GM18870 (cell line): ENCODE results near the gene CAPNS1.
"Not testable (repeated sequence)": the region's sequence is repeated elsewhere in the genome, so short reads cannot be mapped to it uniquely, and the experiment has no call there.

Experiments used
- ATAC-seq: cut with Tn5 transposase; IDR thresholded peaks from one replicate; pipeline ENCODE4 v1.9.1; 2021; ENCODE audit warnings: moderate library complexity; ENCODE audit not compliant: unreplicated experiment

CAPNS1 gene

GRCh38 chr19:36113894-36114720, 25.8 kb upstream of the CAPNS1 start:
- ATAC-seq: no peak

- ATAC-seq: peak; percentile 85
Measured at GRCh38 chr19:36114721-36115452, 25.0 kb upstream of the CAPNS1 start, which contains the start of gene POLR2I. POLR2I (minus strand) TSS chr19:36114875; CDS start chr19:36114856, 19 bp downstream.

- ATAC-seq: peak; percentile 34
Measured at GRCh38 chr19:36115453-36116343, 24.2 kb upstream of the CAPNS1 start, which contains the start of gene TBCB. TBCB (plus strand) TSS chr19:36115468; CDS start chr19:36115561, 93 bp downstream.

GRCh38 chr19:36116344-36116637, 23.6 kb upstream of the CAPNS1 start:
- no peak for ATAC-seq

GRCh38 chr19:36120092-36120983, 19.5 kb upstream of the CAPNS1 start:
- no peak for ATAC-seq

- ATAC-seq: no peak
Measured at GRCh38 chr19:36120984-36121358, 18.9 kb upstream of the CAPNS1 start.

- no peak for ATAC-seq
Measured at GRCh38 chr19:36121486-36122124, 18.3 kb upstream of the CAPNS1 start.

- no peak for ATAC-seq
Measured at GRCh38 chr19:36125557-36125956, 14.3 kb upstream of the CAPNS1 start.

- ATAC-seq: peak; percentile 5
Measured at GRCh38 chr19:36128392-36128736, 11.5 kb upstream of the CAPNS1 start.

- not testable (repeated sequence) for ATAC-seq
Measured at GRCh38 chr19:36131221-36131620, 8.6 kb upstream of the CAPNS1 start.

- ATAC-seq: not testable (repeated sequence)
Measured at GRCh38 chr19:36134867-36135266, 5.0 kb upstream of the CAPNS1 start.

- no peak for ATAC-seq
Measured at GRCh38 chr19:36136964-36137686, 2.7 kb upstream of the CAPNS1 start.

- ATAC-seq: no peak
Measured at GRCh38 chr19:36139120-36139472, 770 bp upstream of the CAPNS1 start.

- no peak for ATAC-seq
Measured at GRCh38 chr19:36140304-36141038, 605 bp downstream of the CAPNS1 start.

- ATAC-seq: peak; percentile 45
Measured at GRCh38 chr19:36141039-36141927, 1.4 kb downstream of the CAPNS1 start.

- ATAC-seq: no peak
Measured at GRCh38 chr19:36142046-36142445, 2.2 kb downstream of the CAPNS1 start.

GRCh38 chr19:36142496-36142895, 2.6 kb downstream of the CAPNS1 start:
- no peak for ATAC-seq

GRCh38 chr19:36144624-36145023, 4.8 kb downstream of the CAPNS1 start:
- ATAC-seq: no peak
